Tibial nerve (tissue), 4 donors: Measurements from ENCODE around the gene CPNE9. TPM values are rescaled to one million over a fixed set of nuclear protein-coding genes. Genes with fewer than 3 reads are reported as not detected.
A peak's percentile ranks its signal among the peaks of the same experiment; 100 is the strongest.

Source experiments
- DNase-seq, 2 donors: peaks; one replicate each; pipeline ENCODE4 v3.0.0-alpha.2; 2019; ENCODE audit warnings: low spot score in 2 of 2
- H3K27ac ChIP-seq, 4 donors: fragments of 200-600 bp; sonication (generic) in 3 of 4; one replicate each; pipeline ENCODE4 v1.5.1; 2017 to 2019; ENCODE audit warnings: mild to moderate bottlenecking in 1 of 4
- H3K27me3 ChIP-seq, 2 donors: fragments of 200-600 bp; sonication (generic) in 1 of 2; one replicate each; pipeline versions ENCODE4 v1.5.1 to v1.6.0; 2017 to 2019
- H3K36me3 ChIP-seq, 3 donors: fragments of 200-600 bp; sonication (generic); one replicate each; pipeline ENCODE4 v1.5.1; 2018 to 2019
- H3K4me1 ChIP-seq, 4 donors: fragments of 200-600 bp; sonication (generic) in 3 of 4; one replicate each; pipeline ENCODE4 v1.5.1; 2017 to 2019
- H3K4me3 ChIP-seq, 4 donors: fragments of 200-600 bp; sonication (generic) in 3 of 4; one replicate each; pipeline ENCODE4 v1.5.1; 2017 to 2019; ENCODE audit warnings: mild to moderate bottlenecking in 1 of 4, moderate library complexity in 1 of 4
- H3K9me3 ChIP-seq, 4 donors: fragments of 200-600 bp; sonication (generic) in 3 of 4; one replicate each; pipeline ENCODE4 v1.5.1; 2017 to 2019
- EP300 ChIP-seq, 2 donors: sonication (generic); formaldehyde crosslinking; IDR thresholded peaks; one replicate each; pipeline ENCODE4 v1.6.1; 2017; ENCODE audit warnings: antibody characterized with exemption in 2 of 2, mild to moderate bottlenecking in 1 of 2
- POLR2A ChIP-seq, 2 donors: fragments of 450-650 bp; IDR thresholded peaks; one replicate each; pipeline ENCODE4 v1.6.1; 2017; ENCODE audit warnings: antibody characterized with exemption in 2 of 2, mild to moderate bottlenecking in 2 of 2, moderate library complexity in 2 of 2
- WGBS, 2 donors: methylation state at CpG; one replicate each; pipeline ENCODE4 v1.1.5; 2018; 5-methylcytosine and 5-hydroxymethylcytosine counted together
- total RNA-seq, 4 donors: library from RNA; depleted of rRNA; stranded (reverse); fragments of >200 nt; gene quantifications; one replicate each; pipeline ENCODE4 v1.1.0, GENCODE V29; 2016
- TF ChIP-seq, protein P1 (sequence below), 5 experiments: fragments of 200-600 bp in 3 of 5; fragments of 450-650 bp in 2 of 5; sonication (generic) in 3 of 5; IDR thresholded peaks; one replicate each; pipeline ENCODE4 v1.5.1; 2016 to 2019; ENCODE audit warnings: antibody characterized with exemption in 5 of 5, mild to moderate bottlenecking in 3 of 5, moderate library complexity in 2 of 5

The CPNE9 gene
- total RNA-seq, 4 donors from 2014 or later, result not detected

DNA sequence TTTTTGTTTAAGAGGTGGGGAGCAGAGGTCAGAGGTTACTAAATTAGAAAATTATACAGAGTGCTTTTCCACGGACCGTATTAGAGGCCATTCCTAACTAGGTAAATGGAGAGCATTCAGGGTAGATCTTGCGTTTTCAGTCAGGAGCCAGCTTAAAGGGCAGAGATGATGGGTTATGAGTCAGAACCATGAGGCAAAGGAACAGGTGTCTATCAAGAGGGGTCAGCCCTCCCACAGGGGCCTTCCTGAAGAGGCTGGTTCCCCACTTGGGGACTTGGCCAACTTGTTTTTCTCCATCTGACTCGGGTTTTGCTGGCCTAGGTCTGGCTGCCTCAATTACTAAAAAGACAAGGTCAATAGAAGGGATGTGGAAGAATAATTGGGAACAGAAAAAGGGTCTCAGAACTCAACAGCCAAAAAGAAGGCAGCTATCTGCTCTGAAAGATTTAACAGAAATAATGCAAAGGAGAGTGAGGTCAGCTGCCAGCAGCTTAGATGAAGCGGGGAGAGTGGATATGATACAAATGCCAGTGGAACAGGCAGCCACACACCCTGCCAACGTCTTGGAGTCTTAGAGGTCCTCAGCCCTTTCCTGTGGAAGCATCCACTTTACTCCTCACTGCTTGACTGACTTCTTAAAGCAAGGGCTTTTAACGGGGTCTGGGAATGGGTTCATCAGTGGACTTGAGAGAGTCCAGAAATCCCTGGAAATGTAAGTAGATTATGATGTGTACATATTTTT lies 36.8 kb upstream of the CPNE9 start:
- TF ChIP-seq, protein P1, sequence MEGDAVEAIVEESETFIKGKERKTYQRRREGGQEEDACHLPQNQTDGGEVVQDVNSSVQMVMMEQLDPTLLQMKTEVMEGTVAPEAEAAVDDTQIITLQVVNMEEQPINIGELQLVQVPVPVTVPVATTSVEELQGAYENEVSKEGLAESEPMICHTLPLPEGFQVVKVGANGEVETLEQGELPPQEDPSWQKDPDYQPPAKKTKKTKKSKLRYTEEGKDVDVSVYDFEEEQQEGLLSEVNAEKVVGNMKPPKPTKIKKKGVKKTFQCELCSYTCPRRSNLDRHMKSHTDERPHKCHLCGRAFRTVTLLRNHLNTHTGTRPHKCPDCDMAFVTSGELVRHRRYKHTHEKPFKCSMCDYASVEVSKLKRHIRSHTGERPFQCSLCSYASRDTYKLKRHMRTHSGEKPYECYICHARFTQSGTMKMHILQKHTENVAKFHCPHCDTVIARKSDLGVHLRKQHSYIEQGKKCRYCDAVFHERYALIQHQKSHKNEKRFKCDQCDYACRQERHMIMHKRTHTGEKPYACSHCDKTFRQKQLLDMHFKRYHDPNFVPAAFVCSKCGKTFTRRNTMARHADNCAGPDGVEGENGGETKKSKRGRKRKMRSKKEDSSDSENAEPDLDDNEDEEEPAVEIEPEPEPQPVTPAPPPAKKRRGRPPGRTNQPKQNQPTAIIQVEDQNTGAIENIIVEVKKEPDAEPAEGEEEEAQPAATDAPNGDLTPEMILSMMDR (IDR thresholded peaks at IDR 0.05), result no peak
- TF ChIP-seq EP300 (IDR thresholded peaks at IDR 0.05), result no peak
- TF ChIP-seq POLR2A (IDR thresholded peaks at IDR 0.05), result no peak
- H3K36me3 ChIP-seq, result peaks cover 0 to 94% (median 6%) of the 10 kb centered on the region in 3 donors
- no peak for DNase-seq

DNA sequence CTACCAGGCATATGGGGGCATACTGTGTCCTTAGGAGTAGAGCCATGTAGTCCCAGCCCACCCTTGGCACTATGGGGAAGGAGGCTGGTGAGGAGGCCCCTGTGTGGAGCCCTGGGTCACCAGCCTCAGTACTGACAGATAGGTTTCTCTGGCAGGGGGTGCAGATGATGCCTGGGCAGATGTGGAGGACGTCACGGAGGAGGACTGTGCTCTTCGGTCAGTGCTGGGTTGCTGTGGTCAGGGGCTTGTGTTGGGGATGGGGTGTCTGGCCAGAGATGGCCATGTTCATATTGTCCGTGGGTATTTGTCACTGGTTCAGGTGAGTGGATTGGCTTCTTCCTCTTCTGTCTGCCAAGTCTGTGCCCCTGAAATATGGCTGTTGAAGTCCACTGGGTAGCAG lies 34.4 kb upstream of the CPNE9 start:
- peaks cover 2 to 94% (median 9%) of the 10 kb centered on the region in 3 donors for H3K36me3 ChIP-seq
- DNase-seq, result no peak

More for the DNA sequence above, 36.8 kb upstream of the CPNE9 start:
- H3K27ac ChIP-seq, result no peak overlapping the region
- WGBS, 2 donors, result 73 to 77% methylated on average over 7 of the region's 7 CpGs
- no peak overlapping the region for H3K4me3 ChIP-seq
- H3K4me1 ChIP-seq, result peaks cover 0 to 20% (median 11%) of the 10 kb centered on the region in 4 donors
- H3K9me3 ChIP-seq, result no peaks in the 10 kb centered on the region
- H3K27me3 ChIP-seq, result no peaks in the 10 kb centered on the region

GRCh38 chr3:9669720-9670432 lies 33.8 kb upstream of the CPNE9 start:
- Histone ChIP-seq H3K4me1 (peaks cover 0 to 20% (median 11%) of the 10 kb centered on the region in 4 donors), H3K9me3 (no peaks in the 10 kb centered on the region), H3K36me3 (peaks cover 2 to 94% (median 9%) of the 10 kb centered on the region in 3 donors), H3K4me3 (no peak overlapping the region), H3K27ac (peak overlapping the region in 1 of 4 donors; percentile 5), H3K27me3 (no peaks in the 10 kb centered on the region)
- WGBS, 2 donors, result 38 to 51% methylated on average over 4 of the region's 4 CpGs
- TF ChIP-seq, protein P1 (IDR thresholded peaks at IDR 0.05), result no peak
- TF ChIP-seq EP300 (IDR thresholded peaks at IDR 0.05), result peak in 1 of 2 donors; percentile 35
- DNase-seq, result peak in 1 of 2 donors; percentile 41

More for the DNA sequence above, 34.4 kb upstream of the CPNE9 start:
- H3K4me3 ChIP-seq, result no peak overlapping the region
- no peaks in the 10 kb centered on the region for H3K9me3 ChIP-seq
- TF ChIP-seq POLR2A (IDR thresholded peaks at IDR 0.05) (no peak), EP300 (IDR thresholded peaks at IDR 0.05) (no peak)
- TF ChIP-seq, protein P1 (IDR thresholded peaks at IDR 0.05), result no peak
- 90 to 92% methylated on average over 4 of the region's 4 CpGs for WGBS, 2 donors
- peaks cover 0 to 20% (median 11%) of the 10 kb centered on the region in 4 donors for H3K4me1 ChIP-seq
- H3K27me3 ChIP-seq, result no peaks in the 10 kb centered on the region
- peak overlapping the region in 1 of 4 donors; percentile 5 for H3K27ac ChIP-seq

DNA sequence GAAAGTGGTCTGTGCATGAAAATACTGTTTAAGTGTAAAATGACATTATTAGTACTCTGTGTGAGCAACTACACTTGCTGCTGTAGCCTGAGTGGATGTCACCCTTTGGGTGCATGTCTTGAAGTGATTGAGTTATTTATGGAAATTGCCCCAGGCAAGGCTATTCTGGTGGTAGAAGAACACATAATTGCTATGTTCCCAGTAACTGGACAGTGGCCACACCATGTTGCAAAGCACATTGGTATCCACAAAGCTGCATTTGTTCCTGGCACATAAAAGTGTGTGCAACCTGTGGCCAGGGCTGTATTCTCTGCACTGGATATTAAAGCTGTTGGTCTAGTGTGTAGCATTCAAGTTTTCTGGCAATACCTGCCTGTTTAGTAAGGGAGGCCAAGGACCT lies 30.6 kb upstream of the CPNE9 start:
- TF ChIP-seq, protein P1 (IDR thresholded peaks at IDR 0.05), result no peak
- TF ChIP-seq POLR2A (IDR thresholded peaks at IDR 0.05) (no peak), EP300 (IDR thresholded peaks at IDR 0.05) (no peak)
- Histone ChIP-seq H3K27ac (no peak overlapping the region), H3K27me3 (no peaks in the 10 kb centered on the region), H3K4me1 (peaks cover 0 to 20% (median 11%) of the 10 kb centered on the region in 4 donors), H3K36me3 (peaks cover 2 to 94% (median 28%) of the 10 kb centered on the region in 3 donors), H3K4me3 (no peak overlapping the region), H3K9me3 (no peaks in the 10 kb centered on the region)
- no peak for DNase-seq

GRCh38 chr3:9673752-9674151 lies 29.9 kb upstream of the CPNE9 start:
- Histone ChIP-seq H3K4me1 (peaks cover 0 to 20% (median 11%) of the 10 kb centered on the region in 4 donors), H3K27ac (no peak overlapping the region), H3K36me3 (peaks cover 2 to 94% (median 32%) of the 10 kb centered on the region in 3 donors), H3K9me3 (no peaks in the 10 kb centered on the region), H3K27me3 (no peaks in the 10 kb centered on the region), H3K4me3 (no peak overlapping the region)
- WGBS, 2 donors, result 90 to 94% methylated on average over 2 of the region's 2 CpGs
- DNase-seq, result no peak
- TF ChIP-seq POLR2A (IDR thresholded peaks at IDR 0.05), result no peak
- TF ChIP-seq, protein P1 (IDR thresholded peaks at IDR 0.05), result no peak
- TF ChIP-seq EP300 (IDR thresholded peaks at IDR 0.05), result no peak
